WTC11 (cell line): ENCODE results near the gene OTUD7B.

Experiments used
- ARID4B ChIP-seq: sonication (generic); formaldehyde crosslinking; IDR thresholded peaks from 2 replicates; pipeline ENCODE4 v1.8.0; 2023; ENCODE audit warnings: missing genetic modification reagents, mild to moderate bottlenecking, borderline replicate concordance
- ATF2 ChIP-seq: sonication (generic); formaldehyde crosslinking; IDR thresholded peaks from 2 replicates; pipeline ENCODE4 v1.8.1; 2022; ENCODE audit warnings: low read depth, missing genetic modification reagents, borderline replicate concordance
- CREB1 ChIP-seq: sonication (generic); formaldehyde crosslinking; IDR thresholded peaks from 2 replicates; pipeline ENCODE4 v1.8.0; 2023; ENCODE audit warnings: mild to moderate bottlenecking, missing genetic modification reagents
- NR2C2 ChIP-seq: sonication (generic); formaldehyde crosslinking; IDR thresholded peaks from 2 replicates; pipeline ENCODE4 v1.8.0; 2022; ENCODE audit warnings: mild to moderate bottlenecking, missing genetic modification reagents
- PRRX2 ChIP-seq: fragments of 250-450 bp; sonication (Bioruptor Pico); IDR thresholded peaks from 2 replicates; pipeline ENCODE4 v1.8.0; 2021; ENCODE audit warnings: mild to moderate bottlenecking
- TF ChIP-seq, protein P1 (sequence below): sonication (generic); formaldehyde crosslinking; IDR thresholded peaks from 2 replicates; pipeline ENCODE4 v1.8.1; 2023; ENCODE audit warnings: mild to moderate bottlenecking, missing genetic modification reagents, moderate library complexity
- TF ChIP-seq, protein P2 (sequence below): fragments of 200-600 bp; IDR thresholded peaks from 2 replicates; pipeline ENCODE4 v1.8.0; 2022; ENCODE audit warnings: antibody characterized with exemption
- TF ChIP-seq, protein P3 (sequence below): sonication (generic); formaldehyde crosslinking; IDR thresholded peaks from 2 replicates; pipeline ENCODE4 v1.8.1; 2023; ENCODE audit warnings: mild to moderate bottlenecking, moderate library complexity, missing genetic modification reagents

DNA sequence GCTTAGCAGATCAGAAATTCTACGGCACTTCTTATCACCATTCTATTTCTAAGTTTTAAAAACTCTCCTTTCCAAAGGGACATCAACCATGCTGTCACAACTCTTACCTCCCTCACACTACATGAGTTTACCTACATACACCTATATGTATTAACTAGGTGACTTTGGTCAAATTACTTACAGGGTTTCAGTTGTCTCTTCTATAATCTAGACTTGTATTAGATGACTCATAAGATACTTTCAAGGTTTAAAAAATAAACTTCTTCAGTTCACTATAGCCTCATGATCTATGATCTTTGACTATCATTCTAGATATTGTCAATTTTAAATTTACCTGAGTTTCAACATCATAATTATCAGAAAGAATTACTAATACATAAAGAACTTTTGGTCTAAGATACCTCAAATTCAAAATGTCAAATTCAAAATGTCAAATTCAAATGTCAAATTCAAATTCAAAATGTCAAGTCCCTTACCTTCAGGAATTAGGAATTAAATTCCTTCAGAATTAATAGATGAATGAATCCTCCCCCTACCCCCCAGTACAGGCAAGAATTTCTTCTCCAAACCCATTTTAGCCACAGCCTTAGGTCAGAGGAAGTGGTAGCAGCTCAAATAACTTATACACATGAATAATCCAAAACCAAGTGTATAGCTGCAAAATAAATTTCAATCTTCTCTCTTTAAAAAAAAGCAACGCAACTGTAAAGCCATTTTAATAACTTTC is 31.1 kb downstream of the OTUD7B start:
- no peak for TF ChIP-seq PRRX2 (CRISPR knock-in tag)
- TF ChIP-seq, protein P1, sequence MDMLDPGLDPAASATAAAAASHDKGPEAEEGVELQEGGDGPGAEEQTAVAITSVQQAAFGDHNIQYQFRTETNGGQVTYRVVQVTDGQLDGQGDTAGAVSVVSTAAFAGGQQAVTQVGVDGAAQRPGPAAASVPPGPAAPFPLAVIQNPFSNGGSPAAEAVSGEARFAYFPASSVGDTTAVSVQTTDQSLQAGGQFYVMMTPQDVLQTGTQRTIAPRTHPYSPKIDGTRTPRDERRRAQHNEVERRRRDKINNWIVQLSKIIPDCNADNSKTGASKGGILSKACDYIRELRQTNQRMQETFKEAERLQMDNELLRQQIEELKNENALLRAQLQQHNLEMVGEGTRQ (CRISPR knock-in tag), result no peak
- no peak for TF ChIP-seq NR2C2 (CRISPR knock-in tag)
- no peak for TF ChIP-seq ARID4B (CRISPR knock-in tag)
- TF ChIP-seq ATF2, result no peak
- TF ChIP-seq CREB1 (CRISPR knock-in tag), result no peak
- TF ChIP-seq, protein P2, sequence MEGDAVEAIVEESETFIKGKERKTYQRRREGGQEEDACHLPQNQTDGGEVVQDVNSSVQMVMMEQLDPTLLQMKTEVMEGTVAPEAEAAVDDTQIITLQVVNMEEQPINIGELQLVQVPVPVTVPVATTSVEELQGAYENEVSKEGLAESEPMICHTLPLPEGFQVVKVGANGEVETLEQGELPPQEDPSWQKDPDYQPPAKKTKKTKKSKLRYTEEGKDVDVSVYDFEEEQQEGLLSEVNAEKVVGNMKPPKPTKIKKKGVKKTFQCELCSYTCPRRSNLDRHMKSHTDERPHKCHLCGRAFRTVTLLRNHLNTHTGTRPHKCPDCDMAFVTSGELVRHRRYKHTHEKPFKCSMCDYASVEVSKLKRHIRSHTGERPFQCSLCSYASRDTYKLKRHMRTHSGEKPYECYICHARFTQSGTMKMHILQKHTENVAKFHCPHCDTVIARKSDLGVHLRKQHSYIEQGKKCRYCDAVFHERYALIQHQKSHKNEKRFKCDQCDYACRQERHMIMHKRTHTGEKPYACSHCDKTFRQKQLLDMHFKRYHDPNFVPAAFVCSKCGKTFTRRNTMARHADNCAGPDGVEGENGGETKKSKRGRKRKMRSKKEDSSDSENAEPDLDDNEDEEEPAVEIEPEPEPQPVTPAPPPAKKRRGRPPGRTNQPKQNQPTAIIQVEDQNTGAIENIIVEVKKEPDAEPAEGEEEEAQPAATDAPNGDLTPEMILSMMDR, result no peak
- TF ChIP-seq, protein P3, sequence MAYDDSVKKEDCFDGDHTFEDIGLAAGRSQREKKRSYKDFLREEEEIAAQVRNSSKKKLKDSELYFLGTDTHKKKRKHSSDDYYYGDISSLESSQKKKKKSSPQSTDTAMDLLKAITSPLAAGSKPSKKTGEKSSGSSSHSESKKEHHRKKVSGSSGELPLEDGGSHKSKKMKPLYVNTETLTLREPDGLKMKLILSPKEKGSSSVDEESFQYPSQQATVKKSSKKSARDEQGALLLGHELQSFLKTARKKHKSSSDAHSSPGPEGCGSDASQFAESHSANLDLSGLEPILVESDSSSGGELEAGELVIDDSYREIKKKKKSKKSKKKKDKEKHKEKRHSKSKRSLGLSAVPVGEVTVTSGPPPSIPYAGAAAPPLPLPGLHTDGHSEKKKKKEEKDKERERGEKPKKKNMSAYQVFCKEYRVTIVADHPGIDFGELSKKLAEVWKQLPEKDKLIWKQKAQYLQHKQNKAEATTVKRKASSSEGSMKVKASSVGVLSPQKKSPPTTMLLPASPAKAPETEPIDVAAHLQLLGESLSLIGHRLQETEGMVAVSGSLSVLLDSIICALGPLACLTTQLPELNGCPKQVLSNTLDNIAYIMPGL, result no peak
